Measurements from ENCODE around the gene MEF2D.

GRCh38 chr1:156537027-156537426 is 36.5 kb upstream of the MEF2D start:
- TF ChIP-seq CTCF (conservative IDR thresholded peaks at IDR 0.05; ENCODE audit: low read length), result no peak
- TF ChIP-seq EZH2phosphoT487 (IDR thresholded peaks at IDR 0.05; ENCODE audit: borderline replicate concordance), result no peak
